GM18873 (cell line): ENCODE data around the gene OR9A2.

Experiments used
- ATAC-seq: cut with Tn5 transposase; IDR thresholded peaks from one replicate; pipeline ENCODE4 v1.9.1; 2021; ENCODE audit warnings: mild to moderate bottlenecking, moderate library complexity, moderate number of reproducible peaks; ENCODE audit not compliant: unreplicated experiment, low FRiP score

OR9A2 gene

GRCh38 chr7:143027032-143027431 lies at the start of gene OR9A2:
Gene OR9A2 (minus strand): TSS chr7:143027132. CDS start chr7:143027132, 0 bp downstream.
- ATAC-seq, result no peak

DNA sequence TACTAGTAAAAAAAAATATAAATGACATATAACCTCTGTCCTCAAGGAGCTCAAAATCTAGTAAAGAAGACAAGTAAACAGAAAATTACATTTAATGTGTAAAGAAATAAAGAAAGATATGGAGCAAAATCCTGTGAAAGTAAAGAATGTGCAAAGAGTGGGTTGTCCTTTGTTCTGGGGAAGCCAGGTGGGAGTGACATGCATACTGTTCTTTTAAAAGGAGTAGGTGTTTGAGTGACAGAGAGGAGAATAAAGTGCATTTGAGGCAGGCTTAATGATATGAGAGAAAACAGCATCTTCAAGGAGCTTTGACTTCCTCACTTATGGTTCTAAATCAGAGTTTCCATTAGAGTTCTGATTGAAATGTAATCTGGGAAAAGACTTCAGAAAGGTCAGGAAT lies 47.2 kb upstream of the OR9A2 start:
- no peak for ATAC-seq

DNA sequence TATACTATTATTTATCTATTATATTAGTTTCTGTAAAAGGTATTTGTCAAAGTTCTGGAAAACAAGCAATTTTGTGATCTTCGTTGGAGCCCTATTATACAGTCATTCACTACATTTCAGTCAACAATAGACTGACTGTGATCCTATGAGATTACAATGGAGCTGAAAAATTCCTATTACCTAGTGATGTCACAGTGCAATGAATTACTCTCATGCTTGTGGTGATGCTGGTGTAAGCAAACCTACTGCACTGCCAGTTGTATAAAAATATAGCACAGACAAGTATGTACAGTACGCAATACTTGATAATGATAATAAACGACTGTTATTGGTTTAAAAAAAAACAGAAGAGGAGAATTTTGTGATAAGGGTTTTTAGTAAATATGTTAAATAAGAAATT lies 46.6 kb upstream of the OR9A2 start:
- ATAC-seq, result no peak

GRCh38 chr7:143069912-143070500 lies 43.1 kb upstream of the OR9A2 start:
- ATAC-seq, result no peak

DNA sequence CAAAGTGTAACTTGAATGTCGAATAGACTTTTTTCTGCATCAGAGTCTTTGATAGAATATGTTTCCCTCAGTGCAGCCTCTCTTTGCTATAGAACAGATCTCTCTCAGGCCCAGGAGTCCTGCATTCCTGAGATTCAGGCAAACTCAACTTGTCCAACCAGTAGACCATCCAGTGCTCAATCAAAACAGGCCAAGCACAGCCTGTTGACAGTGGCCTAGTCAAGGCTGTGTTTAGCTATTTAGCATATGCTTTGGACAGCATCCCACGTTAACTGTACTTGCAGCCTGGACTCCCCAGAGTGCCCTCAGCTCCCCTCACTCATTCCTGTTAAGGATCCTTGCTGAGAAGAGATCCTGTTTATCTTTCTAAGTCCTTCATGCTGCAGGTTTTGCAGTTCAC lies 41.5 kb upstream of the OR9A2 start:
- no peak for ATAC-seq

- no peak for ATAC-seq
These were observed 36.8 kb upstream of the OR9A2 start for GRCh38 chr7:143063741-143064140.

DNA sequence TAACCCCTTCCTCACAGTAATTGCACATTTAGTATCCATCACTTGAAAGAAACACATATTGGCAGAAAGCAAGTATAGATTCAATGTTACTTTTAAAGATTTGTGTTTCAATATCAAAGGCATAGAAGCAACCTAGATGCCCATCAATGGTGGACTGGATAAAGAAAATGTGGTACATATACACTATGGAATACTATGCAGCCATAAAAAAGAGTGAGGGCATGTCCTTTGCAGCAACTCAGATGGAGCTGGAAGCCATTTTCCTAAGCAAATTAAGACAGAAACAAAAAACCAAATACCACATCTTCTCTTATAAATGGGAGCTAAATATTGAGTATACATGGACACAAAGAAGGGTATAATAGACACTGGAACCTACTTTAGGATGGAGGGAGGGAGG lies 28.8 kb upstream of the OR9A2 start:
- no peak for ATAC-seq

DNA sequence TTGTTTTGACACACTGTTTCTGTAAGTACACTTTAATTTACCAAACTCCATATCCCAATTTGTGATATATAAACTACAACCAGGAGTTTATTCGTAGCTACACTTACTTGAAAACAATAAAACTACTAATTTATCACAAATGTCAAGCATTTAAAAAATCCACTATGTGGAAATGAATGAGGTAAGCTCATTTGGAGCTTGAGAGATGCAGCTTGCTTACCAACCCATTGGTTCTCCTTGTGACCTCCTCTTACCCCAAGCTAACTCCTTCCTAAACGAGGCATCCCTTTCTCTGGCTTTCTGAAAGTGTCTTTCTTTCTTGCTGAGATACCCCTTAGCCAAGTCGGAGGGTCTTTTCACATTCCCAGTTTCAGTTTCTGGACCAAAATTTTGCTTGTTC lies 27.7 kb upstream of the OR9A2 start:
- ATAC-seq, result no peak

- ATAC-seq, result no peak
These were observed 25.1 kb upstream of the OR9A2 start, which contains the start of gene OR6V1 for GRCh38 chr7:143052041-143052440. Gene OR6V1 (plus strand): TSS chr7:143052341. CDS start chr7:143052341, 0 bp downstream.

DNA sequence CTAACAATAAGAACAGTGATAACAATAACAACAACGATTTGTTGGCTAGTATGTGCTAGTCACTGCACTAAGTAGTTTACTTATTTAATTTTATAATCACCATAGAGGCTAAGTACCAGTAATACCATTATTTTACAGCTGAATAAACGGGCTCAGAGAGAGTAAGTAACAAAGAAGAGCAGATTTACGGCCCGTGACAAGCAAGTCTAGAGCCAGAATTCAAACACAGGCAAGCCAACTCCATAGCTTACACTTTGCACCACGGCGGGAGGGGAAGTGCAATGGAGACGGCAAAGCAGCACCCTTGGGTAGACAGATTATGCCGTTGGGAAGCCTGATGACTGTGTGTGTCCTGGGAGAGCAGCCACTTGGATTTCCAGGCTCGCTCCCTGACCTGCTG lies 24.0 kb upstream of the OR9A2 start:
- no peak for ATAC-seq

DNA sequence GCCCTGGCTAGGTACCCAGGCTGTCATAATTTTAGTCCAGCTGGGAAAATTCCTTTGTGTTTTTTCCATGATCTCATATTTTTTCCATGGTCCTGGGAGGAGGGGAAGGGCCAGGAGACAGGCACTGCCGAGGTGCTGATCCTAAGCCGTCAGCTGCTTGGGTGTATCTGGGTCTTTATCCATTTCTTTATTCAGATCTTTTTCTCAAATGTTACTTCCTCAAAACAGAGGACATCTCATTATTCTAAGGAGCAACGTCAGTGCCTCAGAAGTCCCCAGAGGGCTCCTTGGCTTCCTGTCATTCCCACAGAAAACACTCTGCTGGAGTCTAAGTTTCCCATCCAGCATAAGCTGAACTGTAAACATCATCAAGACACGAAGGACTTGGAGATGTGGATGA lies 22.4 kb upstream of the OR9A2 start:
- ATAC-seq, result no peak

GRCh38 chr7:143048827-143049226 lies 21.9 kb upstream of the OR9A2 start:
- no peak for ATAC-seq

DNA sequence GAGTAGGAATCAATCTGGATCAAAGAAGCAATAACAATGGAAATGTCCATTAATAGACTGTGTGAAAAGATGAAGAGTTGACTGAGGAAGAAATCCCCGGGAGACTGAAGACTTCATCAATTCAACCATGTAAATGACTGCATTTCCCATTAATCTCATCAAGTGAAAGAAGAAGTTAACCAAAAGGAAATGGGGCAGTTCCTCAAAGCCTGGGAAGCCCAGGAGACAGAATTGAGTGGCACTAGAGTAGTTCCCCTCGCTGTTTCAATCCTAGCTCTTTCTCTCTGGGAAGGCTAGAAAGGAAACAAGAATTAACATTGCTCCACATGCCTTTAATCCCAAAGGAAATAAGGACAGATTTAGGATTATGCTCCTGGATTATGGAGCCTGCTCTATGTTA lies 20.4 kb upstream of the OR9A2 start:
- ATAC-seq, result no peak

GRCh38 chr7:143046426-143046851 lies 19.5 kb upstream of the OR9A2 start:
- no peak for ATAC-seq

DNA sequence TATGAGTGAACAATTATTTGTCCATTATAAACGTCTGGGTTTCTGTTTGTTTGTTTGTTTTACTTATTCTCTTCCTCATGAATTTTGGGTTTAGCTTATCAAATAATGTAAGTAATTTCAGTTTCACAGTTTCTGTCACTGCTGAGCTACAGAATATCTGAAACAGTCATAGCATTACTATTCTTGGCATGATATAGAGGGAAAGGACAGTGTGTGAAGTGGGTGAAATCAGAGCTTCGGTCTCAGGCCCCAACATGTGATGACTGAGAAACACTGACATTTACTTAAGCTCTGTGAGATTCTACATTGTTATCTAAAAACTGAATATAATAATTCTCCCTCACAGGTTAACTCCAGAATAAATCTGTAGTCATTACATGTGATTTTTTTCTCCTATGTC lies 16.5 kb upstream of the OR9A2 start:
- no peak for ATAC-seq

- no peak for ATAC-seq
These were observed 15.9 kb upstream of the OR9A2 start for GRCh38 chr7:143042790-143043271.

DNA sequence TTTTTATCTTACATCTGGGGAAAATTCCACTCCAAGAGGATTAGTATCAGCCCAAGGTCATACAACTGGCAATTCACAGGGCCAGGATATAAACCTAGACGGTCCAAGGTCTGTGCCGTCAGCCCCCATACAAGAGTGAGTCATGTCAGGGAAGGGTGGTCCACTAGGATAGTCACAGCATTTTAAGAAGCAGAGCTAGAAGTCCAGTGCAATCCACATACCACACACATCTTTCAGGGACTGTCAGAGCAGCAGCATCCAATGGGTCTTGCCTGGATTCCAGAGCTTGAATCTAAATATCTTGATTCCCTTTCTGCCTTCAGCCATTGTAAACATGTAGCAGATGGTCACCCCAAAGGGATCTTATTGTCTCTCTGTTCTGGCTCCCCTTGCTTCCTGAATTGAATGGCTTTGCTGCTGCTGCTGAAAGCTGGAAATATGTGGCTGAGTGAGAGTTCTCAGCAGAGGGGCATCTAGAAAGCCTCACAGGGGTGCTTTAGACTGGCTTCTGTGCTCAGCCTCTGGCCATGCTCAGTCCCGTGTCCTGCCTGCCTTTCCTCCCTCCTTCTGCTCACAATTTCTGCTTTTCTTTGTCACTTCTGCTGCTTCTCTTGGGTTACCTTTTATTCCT lies 15.3 kb upstream of the OR9A2 start:
- no peak for ATAC-seq

GRCh38 chr7:143041346-143041745 lies 14.4 kb upstream of the OR9A2 start:
- ATAC-seq, result no peak

- no peak for ATAC-seq
These were observed 13.3 kb upstream of the OR9A2 start for GRCh38 chr7:143040209-143040715.

DNA sequence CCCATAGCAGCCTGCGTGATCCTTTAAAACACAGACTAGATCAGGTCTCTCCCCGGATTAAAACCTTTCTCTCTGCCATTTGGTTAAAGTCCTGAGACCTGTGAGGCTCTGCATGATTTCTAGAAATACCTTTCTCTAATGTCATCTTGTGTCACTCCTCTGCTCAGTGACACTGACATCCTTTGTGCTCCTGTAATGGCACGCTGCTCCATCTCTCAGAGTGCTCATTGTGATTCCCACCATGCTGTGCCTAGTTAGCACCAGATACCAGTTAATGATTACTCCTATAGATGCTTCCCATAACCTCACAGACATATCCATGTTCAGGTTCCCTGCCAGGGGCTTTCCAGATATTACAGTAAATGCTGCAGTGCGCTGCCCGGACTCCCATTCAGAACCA lies 11.7 kb upstream of the OR9A2 start:
- ATAC-seq, result no peak

GRCh38 chr7:143027683-143028082 lies 751 bp upstream of the OR9A2 start:
- no peak for ATAC-seq

DNA sequence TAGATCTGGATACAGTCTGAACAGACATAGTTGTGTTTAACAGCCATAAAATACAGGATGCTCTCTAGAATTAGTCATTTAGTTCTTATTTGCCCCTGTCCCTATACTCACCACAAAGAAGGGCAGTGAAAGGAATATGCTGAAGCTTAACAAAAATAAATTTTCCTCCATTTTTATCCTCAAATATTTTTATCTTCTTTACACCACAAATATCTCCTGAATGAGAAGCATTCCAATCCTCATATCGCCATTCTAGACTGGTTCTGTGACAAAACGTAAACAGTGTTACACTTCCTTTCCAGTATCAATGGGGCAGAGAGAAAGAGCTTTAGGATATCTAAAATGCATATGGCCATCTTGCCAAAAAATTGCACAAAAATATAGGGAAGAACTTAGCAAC lies 1.6 kb downstream of the OR9A2 start:
- no peak for ATAC-seq
